Activated CD4-positive, alpha-beta memory T cell treated with anti-CD3 and anti-CD28 coated beads for 36 hours (primary cell): Measurements from ENCODE around the gene ERO1B. TPM values are rescaled to one million over a fixed set of nuclear protein-coding genes. Genes with fewer than 3 reads are reported as not detected.
A peak's percentile ranks its signal among the peaks of the same experiment; 100 is the strongest.
"Not testable (repeated sequence)": the region's sequence is repeated elsewhere in the genome, so short reads cannot be mapped to it uniquely, and the experiment has no call there.

ENCODE experiments used
- CTCF ChIA-PET: fragments of 350-600 bp; sonication (Branson Sonifier 250); formaldehyde crosslinking; loops from one replicate; lab custom pipeline; 2021; ENCODE audit warnings: antibody characterized with exemption, inconsistent platforms; lab: Charles Lee
- POLR2A ChIA-PET: fragments of 350-600 bp; sonication (Branson Sonifier 250); formaldehyde crosslinking; loops from one replicate; lab custom pipeline; 2021; ENCODE audit warnings: antibody characterized with exemption; lab: Charles Lee
- DNase-seq: peaks from one replicate; pipeline ENCODE4 v3.0.0-alpha.2; 2020
- H3K27ac Mint-ChIP-seq: one replicate; pipeline ENCODE4 v1.8.0; 2021; ENCODE audit warnings: mixed read lengths
- H3K27me3 Mint-ChIP-seq: one replicate; pipeline ENCODE4 v1.8.0; 2021; ENCODE audit warnings: mixed read lengths
- H3K36me3 Mint-ChIP-seq: one replicate; pipeline ENCODE4 v1.8.0; 2021; ENCODE audit warnings: mixed read lengths
- H3K4me1 Mint-ChIP-seq: one replicate; pipeline ENCODE4 v1.8.0; 2021; ENCODE audit warnings: low read depth, mixed read lengths
- H3K4me3 Mint-ChIP-seq: one replicate; pipeline ENCODE4 v1.8.0; 2021; ENCODE audit warnings: mild to moderate bottlenecking, mixed read lengths
- H3K9me3 Mint-ChIP-seq: one replicate; pipeline ENCODE4 v1.8.0; 2021; ENCODE audit warnings: mixed read lengths
- intact Hi-C: fragments of 100-400 bp; cut with micrococcal nuclease; formaldehyde crosslinking; loops from one replicate; pipeline ENCODE4 v1.15.1; 2023
- total RNA-seq, 2 experiments: library from RNA; stranded (reverse); gene quantifications; one replicate each; pipeline ENCODE4 v1.2.3, GENCODE V29; 2021

ERO1B gene
- total RNA-seq: 1 to 10 TPM; 2.7 to 2.9 TPM

DNA sequence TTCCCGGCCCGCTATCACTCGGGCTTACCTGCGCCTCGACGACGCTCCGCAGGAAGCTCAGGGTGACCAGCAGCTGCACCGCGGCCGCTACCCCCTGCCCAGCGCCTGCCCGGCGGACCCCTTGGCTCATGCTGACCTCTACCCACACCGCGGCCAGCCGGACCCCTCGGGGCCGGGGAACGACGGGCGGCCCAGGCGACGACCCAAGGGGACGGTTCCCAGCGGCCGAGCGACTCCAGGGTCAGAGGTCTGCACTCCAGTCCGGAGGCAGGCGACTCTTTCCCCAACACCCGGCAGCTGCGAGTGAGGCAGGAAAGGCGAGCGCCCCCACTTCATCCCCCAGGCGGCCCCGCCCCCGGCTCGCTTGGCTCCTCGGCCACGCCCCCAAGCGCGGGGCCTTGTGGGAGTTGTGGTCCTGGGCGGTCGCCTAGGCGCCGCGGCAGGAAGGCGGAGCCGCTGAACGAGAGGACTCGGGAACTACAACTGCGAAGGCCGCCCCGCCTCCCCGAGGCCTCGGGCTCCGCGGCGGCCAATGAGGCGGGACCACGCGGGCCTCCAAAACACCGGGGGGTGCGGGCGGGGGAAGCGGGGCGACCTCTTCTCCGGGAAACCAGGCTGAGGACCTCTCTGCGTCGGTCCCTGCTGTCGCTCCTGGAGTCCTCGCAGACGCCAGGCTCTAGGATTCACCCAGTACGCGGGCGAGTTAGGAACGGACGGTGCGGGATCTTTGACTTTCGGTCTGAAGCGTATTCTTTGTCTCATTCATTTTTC lies at the start of gene ERO1B:
ERO1B (minus strand) TSS at position 305 of the 771 bp plus-strand sequence; CDS start at position 130, 175 bp downstream.
- H3K27ac Mint-ChIP-seq: peak within 1 kb of the TSS; percentile 69
- H3K4me3 Mint-ChIP-seq: peak within 1 kb of the TSS; percentile 90
- H3K27me3 Mint-ChIP-seq: peaks cover 1% of the 10 kb centered on the region
- CTCF ChIA-PET: interaction anchor here (1.1 kb wide), 1 partner anchor 178 kb away, joined by 3 read pairs; no protein-coding TSS in a partner anchor
- DNase-seq: peak; percentile 96
- peaks cover 42% of the 10 kb centered on the region for H3K4me1 Mint-ChIP-seq
- POLR2A ChIA-PET: interaction anchor here (1.2 to 2.2 kb wide), 3 partner anchors 115 to 253 kb away, joined by 3 to 6 read pairs (median 5); no protein-coding TSS in a partner anchor
- no peaks in the 10 kb centered on the region for H3K9me3 Mint-ChIP-seq
- H3K36me3 Mint-ChIP-seq: no peaks in the 10 kb centered on the region
- intact Hi-C loops: loop anchor here (1.0 to 5.0 kb wide), 10 partner anchors 125 to 779 kb away; partner anchors contain the start of genes GPR137B, HEATR1, LGALS8 and LYST

GRCh38 chr1:236331412-236331811 lies 49.7 kb upstream of the ERO1B start:
- DNase-seq, H3K4me1 Mint-ChIP-seq, POLR2A ChIA-PET, H3K27ac Mint-ChIP-seq, H3K36me3 Mint-ChIP-seq, H3K9me3 Mint-ChIP-seq, intact Hi-C loops, H3K4me3 Mint-ChIP-seq, H3K27me3 Mint-ChIP-seq: not testable (repeated sequence)
- CTCF ChIA-PET: interaction anchor here (0.6 kb wide), 1 partner anchor 764 kb away, joined by 3 read pairs; no protein-coding TSS in a partner anchor

DNA sequence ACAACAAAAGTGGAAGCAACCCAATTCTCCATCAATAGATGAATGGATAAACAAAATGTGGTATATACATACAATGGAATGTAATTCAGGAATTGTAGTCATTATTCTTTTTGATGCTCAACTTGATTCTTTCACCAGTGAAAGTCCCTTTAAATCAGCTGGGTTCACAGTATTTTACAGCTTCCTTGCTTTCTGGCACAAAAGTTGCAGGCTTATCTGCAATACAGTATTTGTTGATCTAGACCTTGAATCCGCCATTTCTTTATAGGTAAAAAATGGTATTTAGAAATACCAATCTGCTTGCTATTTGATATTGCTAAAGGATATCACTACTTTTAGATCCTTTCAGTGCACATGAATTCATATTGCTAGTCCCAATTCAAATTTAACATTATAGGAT lies 44.7 kb upstream of the ERO1B start:
- no peak overlapping the region for H3K27ac Mint-ChIP-seq
- H3K4me3 Mint-ChIP-seq: no peak overlapping the region
- no peaks in the 10 kb centered on the region for H3K4me1 Mint-ChIP-seq
- intact Hi-C loops: no loop called here
- CTCF ChIA-PET: no interaction called here
- H3K36me3 Mint-ChIP-seq: peaks cover 6% of the 10 kb centered on the region
- H3K9me3 Mint-ChIP-seq: peaks cover 23% of the 10 kb centered on the region
- no peaks in the 10 kb centered on the region for H3K27me3 Mint-ChIP-seq
- DNase-seq: no peak
- POLR2A ChIA-PET: no interaction called here

DNA sequence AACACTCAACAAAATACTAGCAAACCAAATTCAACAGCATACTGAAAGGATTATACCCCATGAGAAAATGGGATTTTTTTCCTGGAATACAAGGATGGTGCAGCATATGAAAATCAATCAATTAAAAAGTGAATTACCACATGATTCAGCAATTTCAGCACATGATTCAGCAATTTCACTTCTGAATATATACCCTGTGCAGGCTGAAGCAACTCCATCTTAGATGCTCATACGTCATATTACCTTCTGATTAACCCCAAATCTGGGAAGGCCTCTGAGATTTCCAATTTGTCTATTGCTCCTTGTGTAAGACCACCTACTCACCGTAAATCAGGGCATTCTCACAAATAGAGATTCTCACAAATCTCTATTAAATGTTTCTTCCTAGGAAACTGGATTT lies 43.8 kb upstream of the ERO1B start:
- no peak overlapping the region for H3K4me3 Mint-ChIP-seq
- ChIA-PET POLR2A (no interaction called here), CTCF (no interaction called here)
- no peaks in the 10 kb centered on the region for H3K4me1 Mint-ChIP-seq
- peaks cover 5% of the 10 kb centered on the region for H3K27me3 Mint-ChIP-seq
- DNase-seq: no peak
- H3K27ac Mint-ChIP-seq: no peak overlapping the region
- H3K36me3 Mint-ChIP-seq: peaks cover 9% of the 10 kb centered on the region
- intact Hi-C loops: no loop called here
- H3K9me3 Mint-ChIP-seq: peaks cover 28% of the 10 kb centered on the region

- no peak for DNase-seq
- Mint-ChIP-seq H3K27me3 (peaks cover 5% of the 10 kb centered on the region), H3K36me3 (peaks cover 9% of the 10 kb centered on the region), H3K4me1 (no peaks in the 10 kb centered on the region), H3K9me3 (peaks cover 28% of the 10 kb centered on the region), H3K4me3 (no peak overlapping the region), H3K27ac (no peak overlapping the region)
- POLR2A ChIA-PET: no interaction called here
- intact Hi-C loops: no loop called here
- CTCF ChIA-PET: no interaction called here
Measured at GRCh38 chr1:236323819-236324411, 42.2 kb upstream of the ERO1B start.

GRCh38 chr1:236322566-236323409 lies 41.0 kb upstream of the ERO1B start:
- DNase-seq: no peak
- H3K36me3 Mint-ChIP-seq: peaks cover 9% of the 10 kb centered on the region
- H3K27me3 Mint-ChIP-seq: peaks cover 5% of the 10 kb centered on the region
- H3K27ac Mint-ChIP-seq: no peak overlapping the region
- H3K4me1 Mint-ChIP-seq: no peaks in the 10 kb centered on the region
- POLR2A ChIA-PET: no interaction called here
- intact Hi-C loops: no loop called here
- H3K4me3 Mint-ChIP-seq: no peak overlapping the region
- CTCF ChIA-PET: interaction anchor here (0.6 kb wide), 1 partner anchor 26 kb away, joined by 3 read pairs; no protein-coding TSS in a partner anchor
- peaks cover 28% of the 10 kb centered on the region for H3K9me3 Mint-ChIP-seq

GRCh38 chr1:236321101-236321500 lies 39.3 kb upstream of the ERO1B start:
- Mint-ChIP-seq H3K4me1 (no peaks in the 10 kb centered on the region), H3K4me3 (no peak overlapping the region), H3K36me3 (peaks cover 9% of the 10 kb centered on the region), H3K27ac (no peak overlapping the region), H3K9me3 (peaks cover 28% of the 10 kb centered on the region), H3K27me3 (peaks cover 5% of the 10 kb centered on the region)
- ChIA-PET CTCF (no interaction called here), POLR2A (no interaction called here)
- intact Hi-C loops: no loop called here
- DNase-seq: no peak

DNA sequence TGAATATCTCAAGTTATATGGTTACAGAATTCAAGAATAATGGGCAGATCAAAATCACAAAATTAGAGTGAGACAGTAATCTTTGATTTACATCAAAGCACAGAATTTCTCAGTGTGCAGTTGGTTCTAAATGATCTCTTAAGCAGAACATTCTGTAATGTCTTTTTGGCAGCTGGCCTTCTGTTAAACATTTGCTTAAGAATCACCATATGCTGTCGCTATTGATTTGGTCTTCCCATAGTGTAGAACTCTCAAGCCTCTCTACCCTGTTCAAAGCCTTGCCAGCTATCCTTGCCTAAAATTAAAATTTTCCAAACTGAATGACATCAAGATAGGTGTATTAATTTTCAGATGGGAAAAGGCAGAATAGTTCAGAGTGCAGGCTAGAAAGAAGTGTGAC lies 38.9 kb upstream of the ERO1B start:
- Mint-ChIP-seq H3K36me3 (peaks cover 9% of the 10 kb centered on the region), H3K27ac (no peak overlapping the region), H3K9me3 (peaks cover 28% of the 10 kb centered on the region), H3K27me3 (peaks cover 6% of the 10 kb centered on the region), H3K4me1 (no peaks in the 10 kb centered on the region), H3K4me3 (no peak overlapping the region)
- no peak for DNase-seq
- ChIA-PET CTCF (no interaction called here), POLR2A (no interaction called here)
- intact Hi-C loops: no loop called here

- peaks cover 9% of the 10 kb centered on the region for H3K36me3 Mint-ChIP-seq
- intact Hi-C loops: no loop called here
- no peak for DNase-seq
- CTCF ChIA-PET: no interaction called here
- H3K9me3 Mint-ChIP-seq: peaks cover 28% of the 10 kb centered on the region
- no peak overlapping the region for H3K27ac Mint-ChIP-seq
- no peaks in the 10 kb centered on the region for H3K4me1 Mint-ChIP-seq
- H3K27me3 Mint-ChIP-seq: peaks cover 9% of the 10 kb centered on the region
- H3K4me3 Mint-ChIP-seq: no peak overlapping the region
- POLR2A ChIA-PET: no interaction called here
Measured at GRCh38 chr1:236320214-236320613, 38.5 kb upstream of the ERO1B start.

- Mint-ChIP-seq H3K27ac (no peak overlapping the region), H3K27me3 (peaks cover 9% of the 10 kb centered on the region), H3K9me3 (peaks cover 5% of the 10 kb centered on the region), H3K4me1 (no peaks in the 10 kb centered on the region), H3K36me3 (peaks cover 4% of the 10 kb centered on the region), H3K4me3 (no peak overlapping the region)
- ChIA-PET POLR2A (no interaction called here), CTCF (interaction anchor here (0.6 to 0.7 kb wide), 2 partner anchors 12 to 136 kb away, joined by 3 read pairs; no protein-coding TSS in a partner anchor)
- DNase-seq: no peak
- intact Hi-C loops: no loop called here
Measured at GRCh38 chr1:236316437-236316836, 34.7 kb upstream of the ERO1B start.

DNA sequence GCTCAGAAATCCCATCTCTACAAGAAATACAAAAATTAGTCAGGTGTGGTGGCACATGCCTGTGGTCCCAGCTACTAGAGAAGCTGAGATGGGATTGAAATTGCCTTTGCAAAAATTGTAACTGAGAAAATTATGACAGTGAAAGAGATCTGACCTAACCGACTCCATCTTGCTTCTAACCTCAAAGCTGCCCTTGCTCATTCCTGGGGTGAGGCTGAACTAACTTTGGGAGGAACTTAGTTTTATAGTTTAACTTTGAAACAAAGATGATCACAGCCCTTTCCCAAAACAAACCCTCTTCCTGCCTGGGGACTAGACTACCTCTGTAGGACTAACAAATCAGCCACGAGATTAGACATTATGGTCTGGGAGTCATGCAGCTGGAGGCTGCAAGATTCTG lies 33.8 kb upstream of the ERO1B start:
- Mint-ChIP-seq H3K27me3 (peaks cover 3% of the 10 kb centered on the region), H3K4me1 (no peaks in the 10 kb centered on the region), H3K4me3 (no peak overlapping the region), H3K9me3 (no peaks in the 10 kb centered on the region), H3K36me3 (no peaks in the 10 kb centered on the region), H3K27ac (no peak overlapping the region)
- ChIA-PET POLR2A (interaction anchor here (0.6 kb wide), 1 partner anchor 143 kb away, joined by 4 read pairs; no protein-coding TSS in a partner anchor), CTCF (no interaction called here)
- DNase-seq: no peak
- intact Hi-C loops: no loop called here

DNA sequence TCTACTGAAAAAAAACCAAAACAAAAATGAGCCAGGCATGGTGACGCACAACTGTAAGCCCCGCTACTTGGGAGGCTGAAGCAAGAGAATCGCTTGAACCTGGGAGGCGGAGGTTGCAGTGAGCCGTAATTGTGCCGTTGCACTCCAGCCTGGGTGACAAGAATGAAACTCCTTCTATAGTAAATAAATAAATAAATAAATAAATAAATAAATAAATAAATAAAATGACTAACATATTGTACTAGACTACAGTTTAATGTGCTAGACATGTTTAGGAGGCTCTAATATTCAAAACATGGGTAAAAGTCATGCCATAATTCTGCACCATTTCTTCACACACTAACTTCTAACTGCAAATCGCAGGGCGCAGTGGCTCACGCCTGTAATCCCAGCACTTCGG lies 33.3 kb upstream of the ERO1B start:
- no peaks in the 10 kb centered on the region for H3K9me3 Mint-ChIP-seq
- H3K36me3 Mint-ChIP-seq: no peaks in the 10 kb centered on the region
- no peak overlapping the region for H3K4me3 Mint-ChIP-seq
- H3K27me3 Mint-ChIP-seq: peaks cover 3% of the 10 kb centered on the region
- no peaks in the 10 kb centered on the region for H3K4me1 Mint-ChIP-seq
- ChIA-PET CTCF (no interaction called here), POLR2A (no interaction called here)
- DNase-seq: no peak
- no peak overlapping the region for H3K27ac Mint-ChIP-seq
- intact Hi-C loops: no loop called here
